ENCODE data around the gene HTR1B.

Gene HTR1B

GRCh38 chr6:77456531-77457248, 6.6 kb downstream of the HTR1B start:
- in situ Hi-C loops (cut with MboI; ENCODE audit: low sequenced_read_pairs): no loop called here

- in situ Hi-C loops (cut with MboI; ENCODE audit: low sequenced_read_pairs): no loop called here
Measured at GRCh38 chr6:77455271-77455670, 8.0 kb downstream of the HTR1B start.

- in situ Hi-C loops (cut with MboI; ENCODE audit: low sequenced_read_pairs): no loop called here
Measured at GRCh38 chr6:77454386-77454785, 8.9 kb downstream of the HTR1B start.

- in situ Hi-C loops (cut with MboI; ENCODE audit: low sequenced_read_pairs): no loop called here
Measured at GRCh38 chr6:77451466-77451865, 11.8 kb downstream of the HTR1B start.

- in situ Hi-C loops (cut with MboI; ENCODE audit: low sequenced_read_pairs): no loop called here
Measured at GRCh38 chr6:77450924-77451323, 12.4 kb downstream of the HTR1B start.

GRCh38 chr6:77448546-77448945, 14.7 kb downstream of the HTR1B start:
- in situ Hi-C loops (cut with MboI; ENCODE audit: low sequenced_read_pairs): no loop called here

- in situ Hi-C loops (cut with MboI; ENCODE audit: low sequenced_read_pairs): no loop called here
Measured at GRCh38 chr6:77447254-77447653, 16.0 kb downstream of the HTR1B start.

GRCh38 chr6:77446249-77446648, 17.0 kb downstream of the HTR1B start:
- in situ Hi-C loops (cut with MboI; ENCODE audit: low sequenced_read_pairs): no loop called here

GRCh38 chr6:77445214-77445613, 18.1 kb downstream of the HTR1B start:
- in situ Hi-C loops (cut with MboI; ENCODE audit: low sequenced_read_pairs): no loop called here

GRCh38 chr6:77440206-77440976, 22.9 kb downstream of the HTR1B start:
- in situ Hi-C loops (cut with MboI; ENCODE audit: low sequenced_read_pairs): no loop called here

GRCh38 chr6:77433888-77434287, 29.4 kb downstream of the HTR1B start:
- in situ Hi-C loops (cut with MboI; ENCODE audit: low sequenced_read_pairs): no loop called here

- in situ Hi-C loops (cut with MboI; ENCODE audit: low sequenced_read_pairs): no loop called here
Measured at GRCh38 chr6:77430504-77430903, 32.8 kb downstream of the HTR1B start.

- in situ Hi-C loops (cut with MboI; ENCODE audit: low sequenced_read_pairs): no loop called here
Measured at GRCh38 chr6:77425671-77426070, 37.6 kb downstream of the HTR1B start.

- in situ Hi-C loops (cut with MboI; ENCODE audit: low sequenced_read_pairs): no loop called here
Measured at GRCh38 chr6:77425216-77425615, 38.1 kb downstream of the HTR1B start.

- in situ Hi-C loops (cut with MboI; ENCODE audit: low sequenced_read_pairs): no loop called here
Measured at GRCh38 chr6:77424761-77425160, 38.5 kb downstream of the HTR1B start.

GRCh38 chr6:77416839-77417238, 46.5 kb downstream of the HTR1B start:
- in situ Hi-C loops (cut with MboI; ENCODE audit: low sequenced_read_pairs): no loop called here

- in situ Hi-C loops (cut with MboI; ENCODE audit: low sequenced_read_pairs): no loop called here
Measured at GRCh38 chr6:77415706-77416105, 47.6 kb downstream of the HTR1B start.

Data from HL-60/S4 (cell line).